ENCODE results near the gene TNIP1. TPM values are rescaled to one million over a fixed set of nuclear protein-coding genes. Genes with fewer than 3 reads are reported as not detected.

Gene TNIP1
- total RNA-seq, 1 experiment from 2014 or later = 122 TPM

DNA sequence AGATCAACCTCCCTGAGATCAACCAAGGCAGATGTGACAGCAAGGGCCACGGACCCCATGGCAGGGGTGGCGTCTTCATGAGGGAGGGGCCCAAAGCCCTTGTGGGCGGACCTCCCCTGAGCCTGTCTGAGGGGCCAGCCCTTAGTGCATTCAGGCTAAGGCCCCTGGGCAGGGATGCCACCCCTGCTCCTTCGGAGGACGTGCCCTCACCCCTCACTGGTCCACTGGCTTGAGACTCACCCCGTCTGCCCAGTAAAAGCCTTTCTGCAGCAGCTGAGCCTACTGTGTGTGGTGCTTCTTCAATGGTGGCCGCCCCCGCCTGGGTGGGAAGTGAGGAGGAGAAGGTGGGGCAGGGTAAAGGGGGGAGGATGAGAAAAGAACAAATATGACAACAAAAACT is 52.1 kb downstream of the TNIP1 start:
- intact Hi-C loops (cut with micrococcal nuclease; ENCODE audit: unreplicated experiment) = loop anchor here (10.0 kb wide), 2 partner anchors 464 to 716 kb away; no protein-coding TSS in a partner anchor
- CTCF ChIA-PET = no interaction called here
- no peak overlapping the region for H3K4me3 ChIP-seq
- peak in 1 of 2 experiments; percentile 3 for DNase-seq
- no peaks in the 10 kb centered on the region for H3K79me2 ChIP-seq (ENCODE audit: low read depth)
- no TSS peak for BruUV-seq (replicated peaks)
- H3K9me2 ChIP-seq (ENCODE audit: insufficient read depth) = no peaks in the 10 kb centered on the region
- no peak overlapping the region for H3K4me2 ChIP-seq
- H3K36me3 ChIP-seq (ENCODE audit: low read depth) = 0 out of 2 replicates have a peak, but pooled peaks cover 3% of the 10 kb centered on the region
- no peaks in the 10 kb centered on the region for H3K9me3 ChIP-seq (ENCODE audit: insufficient read depth, low read depth)
- POLR2A ChIA-PET (ENCODE audit: unreplicated experiment) = no interaction called here
- no peak overlapping the region for H2AFZ ChIP-seq
- H3F3A ChIP-seq (ENCODE audit: insufficient read depth, low read depth) = no peaks in the 10 kb centered on the region; the same call in 1 of the 2 replicates
- H3K27ac ChIP-seq = no peak overlapping the region
- no peak for TF ChIP-seq EZH2 (IDR thresholded peaks at IDR 0.05; ENCODE audit: low read depth)
- no peaks in the 10 kb centered on the region for H3K4me1 ChIP-seq (replicated peaks; ENCODE audit: insufficient read depth)
- no peaks in the 10 kb centered on the region for H3K27me3 ChIP-seq (ENCODE audit: insufficient read depth, low read depth)
- no peaks in the 10 kb centered on the region for H4K20me1 ChIP-seq (ENCODE audit: insufficient read depth)

GRCh38 chr5:151027961-151028479 is 52.8 kb downstream of the TNIP1 start:
- H3K27me3 ChIP-seq (ENCODE audit: insufficient read depth, low read depth) = no peaks in the 10 kb centered on the region
- TF ChIP-seq, protein P1, sequence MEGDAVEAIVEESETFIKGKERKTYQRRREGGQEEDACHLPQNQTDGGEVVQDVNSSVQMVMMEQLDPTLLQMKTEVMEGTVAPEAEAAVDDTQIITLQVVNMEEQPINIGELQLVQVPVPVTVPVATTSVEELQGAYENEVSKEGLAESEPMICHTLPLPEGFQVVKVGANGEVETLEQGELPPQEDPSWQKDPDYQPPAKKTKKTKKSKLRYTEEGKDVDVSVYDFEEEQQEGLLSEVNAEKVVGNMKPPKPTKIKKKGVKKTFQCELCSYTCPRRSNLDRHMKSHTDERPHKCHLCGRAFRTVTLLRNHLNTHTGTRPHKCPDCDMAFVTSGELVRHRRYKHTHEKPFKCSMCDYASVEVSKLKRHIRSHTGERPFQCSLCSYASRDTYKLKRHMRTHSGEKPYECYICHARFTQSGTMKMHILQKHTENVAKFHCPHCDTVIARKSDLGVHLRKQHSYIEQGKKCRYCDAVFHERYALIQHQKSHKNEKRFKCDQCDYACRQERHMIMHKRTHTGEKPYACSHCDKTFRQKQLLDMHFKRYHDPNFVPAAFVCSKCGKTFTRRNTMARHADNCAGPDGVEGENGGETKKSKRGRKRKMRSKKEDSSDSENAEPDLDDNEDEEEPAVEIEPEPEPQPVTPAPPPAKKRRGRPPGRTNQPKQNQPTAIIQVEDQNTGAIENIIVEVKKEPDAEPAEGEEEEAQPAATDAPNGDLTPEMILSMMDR (conservative IDR thresholded peaks at IDR 0.05) = no peak
- TF ChIP-seq EZH2 (IDR thresholded peaks at IDR 0.05; ENCODE audit: low read depth) = no peak
- H3K36me3 ChIP-seq (ENCODE audit: low read depth) = 0 out of 2 replicates have a peak, but pooled peaks cover 3% of the 10 kb centered on the region
- intact Hi-C loops (cut with micrococcal nuclease; ENCODE audit: unreplicated experiment) = loop anchor here (10.0 kb wide), 2 partner anchors 463 to 717 kb away; no protein-coding TSS in a partner anchor
- no peak overlapping the region for H3K4me3 ChIP-seq
- H3K9me3 ChIP-seq (ENCODE audit: insufficient read depth, low read depth) = no peaks in the 10 kb centered on the region
- ChIA-PET POLR2A (ENCODE audit: unreplicated experiment) (no interaction called here), CTCF (no interaction called here)
- H3K79me2 ChIP-seq (ENCODE audit: low read depth) = no peaks in the 10 kb centered on the region
- H3K4me2 ChIP-seq = no peak overlapping the region
- H3K27ac ChIP-seq = no peak overlapping the region
- H2AFZ ChIP-seq = no peak overlapping the region
- no peaks in the 10 kb centered on the region for H3K9me2 ChIP-seq (ENCODE audit: insufficient read depth)
- no peaks in the 10 kb centered on the region; the same call in 1 of the 2 replicates for H3F3A ChIP-seq (ENCODE audit: insufficient read depth, low read depth)
- no TSS peak for BruUV-seq (replicated peaks)
- no peaks in the 10 kb centered on the region for H4K20me1 ChIP-seq (ENCODE audit: insufficient read depth)
- no peak for DNase-seq
- no peaks in the 10 kb centered on the region for H3K4me1 ChIP-seq (replicated peaks; ENCODE audit: insufficient read depth)

DNA sequence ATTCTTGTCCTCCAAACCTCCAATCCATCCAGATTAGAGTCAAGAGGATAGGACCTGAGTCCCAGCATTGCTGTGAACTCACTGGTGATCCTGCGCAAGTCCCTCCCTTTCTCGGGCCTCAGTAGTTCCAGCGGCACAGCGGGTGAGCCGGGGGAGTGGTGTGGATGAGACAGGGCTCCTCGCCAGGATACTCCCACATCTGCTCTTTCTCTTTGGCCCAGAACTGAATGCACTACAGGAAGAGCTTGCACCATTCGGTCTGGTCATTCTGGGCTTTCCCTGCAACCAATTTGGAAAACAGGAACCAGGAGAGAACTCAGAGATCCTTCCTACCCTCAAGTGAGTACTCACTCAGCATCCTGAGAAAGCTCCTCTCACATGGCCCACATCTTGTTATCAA is 54.2 kb downstream of the TNIP1 start:
- Histone ChIP-seq H3K27ac (no peak overlapping the region), H2AFZ (no peak overlapping the region), H4K20me1 (ENCODE audit: insufficient read depth) (no peaks in the 10 kb centered on the region), H3K79me2 (ENCODE audit: low read depth) (no peaks in the 10 kb centered on the region), H3K27me3 (ENCODE audit: insufficient read depth, low read depth) (no peaks in the 10 kb centered on the region), H3K4me2 (no peak overlapping the region), H3K4me1 (replicated peaks; ENCODE audit: insufficient read depth) (no peaks in the 10 kb centered on the region), H3K4me3 (no peak overlapping the region), H3K36me3 (ENCODE audit: low read depth) (0 out of 2 replicates have a peak, but pooled peaks cover 3% of the 10 kb centered on the region), H3F3A (ENCODE audit: insufficient read depth, low read depth) (no peaks in the 10 kb centered on the region; the same call in 1 of the 2 replicates), H3K9me2 (ENCODE audit: insufficient read depth) (no peaks in the 10 kb centered on the region), H3K9me3 (ENCODE audit: insufficient read depth, low read depth) (no peaks in the 10 kb centered on the region)
- BruUV-seq (replicated peaks) = no TSS peak
- ChIA-PET POLR2A (ENCODE audit: unreplicated experiment) (no interaction called here), CTCF (no interaction called here)
- TF ChIP-seq, protein P1 (conservative IDR thresholded peaks at IDR 0.05) = no peak
- TF ChIP-seq EZH2 (IDR thresholded peaks at IDR 0.05; ENCODE audit: low read depth) = no peak
- no peak for DNase-seq
- intact Hi-C loops (cut with micrococcal nuclease; ENCODE audit: unreplicated experiment) = loop anchor here (10.0 kb wide), 2 partner anchors 462 to 718 kb away; no protein-coding TSS in a partner anchor
